ENCODE data around the gene SEMA5A.

- no peak for TF ChIP-seq CTCF (IDR thresholded peaks at IDR 0.05; ENCODE audit: insufficient read depth, low read depth, low read length)
- TF ChIP-seq EZH2 (IDR thresholded peaks at IDR 0.05; ENCODE audit: insufficient read depth, low read length), result no peak
Observed at GRCh38 chr5:9140711-9141110, 405.2 kb downstream of the SEMA5A start.

All from astrocyte (in vitro differentiated cells and primary cell).